ENCODE data around the gene PADI6.

DNA sequence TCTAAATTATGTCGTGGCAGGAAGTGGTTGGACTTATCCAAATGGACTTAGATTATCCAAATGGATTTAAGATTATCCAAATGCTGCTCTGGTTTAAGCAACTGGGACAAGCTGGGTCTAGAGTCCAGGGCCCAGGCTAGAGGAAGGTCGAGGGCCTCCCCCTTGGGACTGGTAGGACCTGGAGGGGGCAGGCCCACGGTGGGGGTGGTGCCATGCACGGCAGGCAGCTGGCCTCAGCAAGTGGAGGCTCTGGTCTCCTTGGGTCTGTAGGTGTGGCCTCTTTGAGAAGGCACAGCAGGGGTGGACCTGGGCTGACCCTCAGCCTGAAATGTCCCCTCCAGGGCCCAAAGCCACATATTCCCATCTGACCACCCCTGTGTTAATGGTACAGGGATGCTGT is 29.8 kb downstream of the PADI6 start:
- TF ChIP-seq, protein P1, sequence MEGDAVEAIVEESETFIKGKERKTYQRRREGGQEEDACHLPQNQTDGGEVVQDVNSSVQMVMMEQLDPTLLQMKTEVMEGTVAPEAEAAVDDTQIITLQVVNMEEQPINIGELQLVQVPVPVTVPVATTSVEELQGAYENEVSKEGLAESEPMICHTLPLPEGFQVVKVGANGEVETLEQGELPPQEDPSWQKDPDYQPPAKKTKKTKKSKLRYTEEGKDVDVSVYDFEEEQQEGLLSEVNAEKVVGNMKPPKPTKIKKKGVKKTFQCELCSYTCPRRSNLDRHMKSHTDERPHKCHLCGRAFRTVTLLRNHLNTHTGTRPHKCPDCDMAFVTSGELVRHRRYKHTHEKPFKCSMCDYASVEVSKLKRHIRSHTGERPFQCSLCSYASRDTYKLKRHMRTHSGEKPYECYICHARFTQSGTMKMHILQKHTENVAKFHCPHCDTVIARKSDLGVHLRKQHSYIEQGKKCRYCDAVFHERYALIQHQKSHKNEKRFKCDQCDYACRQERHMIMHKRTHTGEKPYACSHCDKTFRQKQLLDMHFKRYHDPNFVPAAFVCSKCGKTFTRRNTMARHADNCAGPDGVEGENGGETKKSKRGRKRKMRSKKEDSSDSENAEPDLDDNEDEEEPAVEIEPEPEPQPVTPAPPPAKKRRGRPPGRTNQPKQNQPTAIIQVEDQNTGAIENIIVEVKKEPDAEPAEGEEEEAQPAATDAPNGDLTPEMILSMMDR (IDR thresholded peaks at IDR 0.05), result no peak
- TF ChIP-seq POLR2A (IDR thresholded peaks at IDR 0.05), result no peak
